ENCODE measurements around the gene MED12L.

The MED12L gene

GRCh38 chr3:151219056-151219455 lies 133.6 kb downstream of the MED12L start:
- in situ Hi-C loops (cut with MboI; ENCODE audit: low sequenced_read_pairs, unreplicated experiment) = no loop called here
- no peak for DNase-seq (ENCODE audit: low spot score)
- TF ChIP-seq CTCF (IDR thresholded peaks at IDR 0.05; ENCODE audit: borderline replicate concordance, control extremely low read depth, extremely low read depth, insufficient read depth, missing control alignments) = no peak

- TF ChIP-seq CTCF (IDR thresholded peaks at IDR 0.05; ENCODE audit: borderline replicate concordance, control extremely low read depth, extremely low read depth, insufficient read depth, missing control alignments) = no peak
- DNase-seq (ENCODE audit: low spot score) = no peak
- in situ Hi-C loops (cut with MboI; ENCODE audit: low sequenced_read_pairs, unreplicated experiment) = loop anchor here (10.0 kb wide), 1 partner anchor 60 kb away; no protein-coding TSS in a partner anchor
These were observed 138.9 kb downstream of the MED12L start for GRCh38 chr3:151224268-151224866.

GRCh38 chr3:151225040-151225975 lies 139.8 kb downstream of the MED12L start:
- no peak for TF ChIP-seq CTCF (IDR thresholded peaks at IDR 0.05; ENCODE audit: borderline replicate concordance, control extremely low read depth, extremely low read depth, insufficient read depth, missing control alignments)
- DNase-seq (ENCODE audit: low spot score) = no peak
- in situ Hi-C loops (cut with MboI; ENCODE audit: low sequenced_read_pairs, unreplicated experiment) = loop anchor here (5.0 to 10.0 kb wide), 2 partner anchors 57 to 61 kb away; no protein-coding TSS in a partner anchor

GRCh38 chr3:151226088-151226563 lies 140.7 kb downstream of the MED12L start:
- DNase-seq (ENCODE audit: low spot score) = no peak

GRCh38 chr3:151226825-151227224 lies 141.4 kb downstream of the MED12L start:
- no peak for TF ChIP-seq CTCF (IDR thresholded peaks at IDR 0.05; ENCODE audit: borderline replicate concordance, control extremely low read depth, extremely low read depth, insufficient read depth, missing control alignments)
- in situ Hi-C loops (cut with MboI; ENCODE audit: low sequenced_read_pairs, unreplicated experiment) = loop anchor here (5.0 to 10.0 kb wide), 2 partner anchors 55 to 62 kb away; no protein-coding TSS in a partner anchor

More at GRCh38 chr3:151226088-151226563, 140.7 kb downstream of the MED12L start:
- TF ChIP-seq CTCF (IDR thresholded peaks at IDR 0.05; ENCODE audit: borderline replicate concordance, control extremely low read depth, extremely low read depth, insufficient read depth, missing control alignments) = no peak
- in situ Hi-C loops (cut with MboI; ENCODE audit: low sequenced_read_pairs, unreplicated experiment) = loop anchor here (5.0 to 10.0 kb wide), 2 partner anchors 56 to 61 kb away; no protein-coding TSS in a partner anchor

GRCh38 chr3:151227266-151227806 lies 141.9 kb downstream of the MED12L start:
- in situ Hi-C loops (cut with MboI; ENCODE audit: low sequenced_read_pairs, unreplicated experiment) = loop anchor here (5.0 to 10.0 kb wide), 2 partner anchors 55 to 63 kb away; no protein-coding TSS in a partner anchor
- DNase-seq (ENCODE audit: low spot score) = no peak
- TF ChIP-seq CTCF (IDR thresholded peaks at IDR 0.05; ENCODE audit: borderline replicate concordance, control extremely low read depth, extremely low read depth, insufficient read depth, missing control alignments) = no peak

More at GRCh38 chr3:151226825-151227224, 141.4 kb downstream of the MED12L start:
- no peak for DNase-seq (ENCODE audit: low spot score)
